Activated CD8-positive, alpha-beta memory T cell treated with anti-CD3 and anti-CD28 coated beads for 24 hours (primary cell): ENCODE measurements around the gene SNAI3.

Source experiments
- DNase-seq: peaks from one replicate; pipeline ENCODE4 v3.0.0-alpha.2; 2020

The SNAI3 gene

DNA sequence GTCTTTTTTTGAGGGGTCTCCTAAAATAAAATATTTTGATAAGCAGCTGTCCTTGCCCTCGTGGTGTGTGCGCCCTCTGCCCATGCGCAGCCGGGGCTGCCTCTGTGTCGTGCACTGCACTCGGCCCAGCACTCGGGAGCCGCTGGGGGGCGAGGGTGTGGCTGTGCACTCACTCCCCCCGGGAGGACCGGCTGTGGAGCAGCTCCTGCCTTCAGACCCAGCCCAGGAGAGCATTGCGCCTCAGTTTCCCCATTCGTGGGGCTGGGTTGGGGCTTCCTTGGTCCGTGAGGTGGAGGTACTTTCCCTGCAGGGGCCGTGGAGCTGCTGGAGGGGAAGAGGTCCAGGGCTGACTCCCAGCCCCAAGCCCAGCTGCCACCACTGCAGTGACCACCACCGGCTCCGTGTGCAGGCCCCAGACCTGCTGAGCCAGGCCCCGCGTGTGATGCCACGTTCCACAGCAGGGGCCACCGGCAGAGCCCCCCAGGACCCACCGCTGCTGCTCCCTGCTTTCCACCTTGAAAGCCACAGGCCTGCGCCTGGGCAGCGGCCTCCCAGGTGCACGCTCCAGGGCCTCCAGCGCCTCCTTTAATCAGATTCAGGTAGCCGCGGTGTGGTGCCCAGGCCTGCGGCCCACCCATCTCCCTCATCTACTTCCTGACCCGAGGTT, 54.3 kb downstream of the SNAI3 start:
- DNase-seq = no peak

DNA sequence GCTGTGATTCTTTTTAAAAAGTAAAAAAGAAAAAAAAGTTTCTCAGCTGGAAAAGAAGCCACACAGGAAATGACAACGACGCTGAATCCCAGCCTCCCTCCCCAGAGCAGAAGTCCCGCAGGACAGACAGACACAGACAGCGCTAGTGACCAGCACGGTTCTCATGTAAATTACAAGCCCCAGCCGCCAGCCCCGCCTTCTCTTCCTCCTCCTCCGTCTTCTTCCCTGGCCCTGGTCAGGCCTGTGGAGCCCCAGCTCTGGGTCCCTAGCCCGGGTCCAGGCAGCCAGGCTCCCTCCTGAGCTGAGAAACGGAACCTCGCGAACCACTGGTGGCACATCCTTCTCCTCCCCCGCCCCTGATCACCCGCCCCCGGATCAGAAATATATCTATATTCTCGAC, 54.9 kb downstream of the SNAI3 start:
- DNase-seq = no peak

GRCh38 chr16:88630941-88631340, 55.4 kb downstream of the SNAI3 start:
- DNase-seq = no peak

GRCh38 chr16:88630433-88630832, 55.9 kb downstream of the SNAI3 start:
- no peak for DNase-seq

DNA sequence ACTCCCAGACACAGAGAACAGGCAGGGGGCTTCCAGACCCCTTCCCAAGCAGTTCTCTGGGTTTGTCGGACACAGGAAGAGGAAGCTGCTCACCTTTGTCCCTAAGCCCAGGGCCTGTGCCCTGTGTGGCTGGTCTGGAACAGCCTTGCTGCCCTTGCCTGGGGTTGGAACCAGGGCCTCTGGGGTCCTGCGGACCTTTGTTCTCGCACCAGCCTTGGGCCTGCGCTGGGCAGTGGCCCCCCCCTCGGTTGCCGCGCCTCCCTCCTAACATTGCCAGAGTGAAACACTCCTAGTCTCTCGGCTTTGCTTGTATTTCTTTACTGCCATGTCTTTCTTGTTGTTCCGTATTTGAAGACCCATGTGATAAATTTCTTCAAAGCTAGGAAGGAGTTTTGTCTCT, 56.5 kb downstream of the SNAI3 start:
- no peak for DNase-seq

GRCh38 chr16:88628512-88628974, 57.8 kb downstream of the SNAI3 start:
- no peak for DNase-seq
